HG03064 (cell line): ENCODE data around the gene TMEM253.

Experiments used
- ATAC-seq: cut with Tn5 transposase; IDR thresholded peaks from one replicate; pipeline ENCODE4 v1.9.1; 2021; ENCODE audit warnings: low read depth; ENCODE audit not compliant: unreplicated experiment

TMEM253 gene

GRCh38 chr14:21149641-21150367, 48.9 kb downstream of the TMEM253 start:
- ATAC-seq: no peak
